Sigmoid colon (tissue), 7 donors: Measurements from ENCODE around the gene HSDL2. TPM values are rescaled to one million over a fixed set of nuclear protein-coding genes. Genes with fewer than 3 reads are reported as not detected.

Experiments
- DNase-seq: peaks from one replicate; pipeline ENCODE4 v3.0.0-alpha.2; 2019
- H3K27ac ChIP-seq, 4 donors: fragments of 200-600 bp; sonication (generic); one replicate each; pipeline ENCODE4 v1.5.1; 2016 to 2019; ENCODE audit warnings: mild to moderate bottlenecking in 1 of 4
- H3K27me3 ChIP-seq, 3 donors: fragments of 200-600 bp; sonication (generic); one replicate each; pipeline ENCODE4 v1.5.1; 2019; ENCODE audit warnings: mild to moderate bottlenecking in 1 of 3
- H3K36me3 ChIP-seq, 4 donors: fragments of 200-600 bp; sonication (generic); one replicate each; pipeline ENCODE4 v1.5.1; 2016 to 2019
- H3K4me1 ChIP-seq, 4 donors: fragments of 200-600 bp; sonication (generic); one replicate each; pipeline ENCODE4 v1.5.1; 2017 to 2019
- H3K4me3 ChIP-seq, 4 donors: fragments of 200-600 bp; sonication (generic); one replicate each; pipeline ENCODE4 v1.5.1; 2017 to 2019; ENCODE audit warnings: mild to moderate bottlenecking in 2 of 4, moderate library complexity in 1 of 4
- H3K9me3 ChIP-seq, 4 donors: fragments of 200-600 bp in 3 of 4; sonication (generic) in 3 of 4; one replicate each; pipeline versions ENCODE4 v1.5.1 to v1.6.1; 2013 to 2019
- CTCF ChIP-seq, 4 experiments: fragments of 450-650 bp in 3 of 4; fragments of 200-600 bp in 1 of 4; IDR thresholded peaks; one replicate each; pipeline ENCODE4 v1.5.1; 2016 to 2019; ENCODE audit warnings: antibody characterized with exemption in 4 of 4, mild to moderate bottlenecking in 3 of 4, moderate library complexity in 2 of 4
- EP300 ChIP-seq, 4 donors: sonication (generic); formaldehyde crosslinking; IDR thresholded peaks; one replicate each; pipeline ENCODE4 v1.6.1; 2017; ENCODE audit warnings: antibody characterized with exemption in 4 of 4
- POLR2A ChIP-seq, 2 donors: fragments of 450-650 bp; IDR thresholded peaks; one replicate each; pipeline ENCODE4 v1.6.1; 2016; ENCODE audit warnings: antibody characterized with exemption in 2 of 2, mild to moderate bottlenecking in 2 of 2, moderate library complexity in 2 of 2
- POLR2AphosphoS5 ChIP-seq, 4 donors: sonication (generic); formaldehyde crosslinking; IDR thresholded peaks; one replicate each; pipeline ENCODE4 v1.6.1; 2017; ENCODE audit warnings: antibody characterized with exemption in 4 of 4
- WGBS, 2 donors: extraction: QIAGEN DNeasy Blood & Tissue Kit; methylation state at CpG; one replicate each; pipeline ENCODE4 v1.1.7; 2013; 5-methylcytosine and 5-hydroxymethylcytosine counted together
- intact Hi-C: fragments of 100-400 bp; cut with DNase I; formaldehyde crosslinking; loops from one replicate; pipeline ENCODE4 v1.15.1; 2023
- polyA plus RNA-seq, 3 donors: library from polyadenylated mRNA; stranded (reverse); fragments of 200-250 nt; gene quantifications; one replicate each; pipeline ENCODE4 v1.2.3, GENCODE V29; 2013
- total RNA-seq, 4 donors: library from RNA; depleted of rRNA; stranded (reverse); fragments of >200 nt; gene quantifications; one replicate each; pipeline ENCODE4 v1.1.0, GENCODE V29; 2016
- donor health status: healthy with polysubstance abuse.
- donor health status: Bipolar disorder and iron deficiency.
- donor health status: healthy.

The HSDL2 gene
- total and polyA plus RNA-seq, 7 donors: 24.6 to 53.5 (median 39.8) TPM

GRCh38 chr9:112351184-112351583, 28.7 kb upstream of the HSDL2 start:
- H3K9me3 ChIP-seq: no peaks in the 10 kb centered on the region
- TF ChIP-seq CTCF (IDR thresholded peaks at IDR 0.05) (no peak), POLR2A (IDR thresholded peaks at IDR 0.05) (no peak), POLR2AphosphoS5 (IDR thresholded peaks at IDR 0.05) (no peak), EP300 (IDR thresholded peaks at IDR 0.05) (no peak)
- no peak for DNase-seq
- H3K4me3 ChIP-seq: no peak overlapping the region
- no peak overlapping the region for H3K27ac ChIP-seq
- no peaks in the 10 kb centered on the region for H3K27me3 ChIP-seq
- WGBS, 2 donors: 62 to 81% methylated on average over 3 of the region's 3 CpGs
- H3K36me3 ChIP-seq: no peaks in the 10 kb centered on the region
- intact Hi-C loops: no loop called here
- peaks cover 0 to 10% (median 0%) of the 10 kb centered on the region in 4 donors for H3K4me1 ChIP-seq

GRCh38 chr9:112352209-112352608, 27.7 kb upstream of the HSDL2 start:
- Histone ChIP-seq H3K27me3 (no peaks in the 10 kb centered on the region), H3K4me1 (peaks cover 0 to 10% (median 0%) of the 10 kb centered on the region in 4 donors), H3K4me3 (no peak overlapping the region), H3K27ac (no peak overlapping the region), H3K36me3 (no peaks in the 10 kb centered on the region), H3K9me3 (no peaks in the 10 kb centered on the region)
- intact Hi-C loops: no loop called here
- no peak for DNase-seq
- TF ChIP-seq POLR2AphosphoS5 (IDR thresholded peaks at IDR 0.05) (no peak), POLR2A (IDR thresholded peaks at IDR 0.05) (no peak), CTCF (IDR thresholded peaks at IDR 0.05) (no peak), EP300 (IDR thresholded peaks at IDR 0.05) (no peak)
- 55 to 71% methylated on average over 3 of the region's 3 CpGs for WGBS, 2 donors

GRCh38 chr9:112354081-112354743, 25.7 kb upstream of the HSDL2 start:
- Histone ChIP-seq H3K4me1 (no peaks in the 10 kb centered on the region), H3K4me3 (no peak overlapping the region), H3K27me3 (no peaks in the 10 kb centered on the region), H3K9me3 (no peaks in the 10 kb centered on the region), H3K36me3 (no peaks in the 10 kb centered on the region), H3K27ac (no peak overlapping the region)
- TF ChIP-seq POLR2AphosphoS5 (IDR thresholded peaks at IDR 0.05) (no peak), EP300 (IDR thresholded peaks at IDR 0.05) (no peak), POLR2A (IDR thresholded peaks at IDR 0.05) (no peak)
- DNase-seq: no peak
- 77 to 84% methylated on average over 1 of the region's 1 CpG for WGBS, 2 donors
- intact Hi-C loops: no loop called here

GRCh38 chr9:112355427-112355897, 24.4 kb upstream of the HSDL2 start:
- no peak for TF ChIP-seq POLR2A (IDR thresholded peaks at IDR 0.05)
- TF ChIP-seq POLR2AphosphoS5 (IDR thresholded peaks at IDR 0.05): no peak
- no peak for TF ChIP-seq CTCF (IDR thresholded peaks at IDR 0.05)
- TF ChIP-seq EP300 (IDR thresholded peaks at IDR 0.05): no peak
- no peaks in the 10 kb centered on the region for H3K9me3 ChIP-seq
- no peaks in the 10 kb centered on the region for H3K4me1 ChIP-seq
- intact Hi-C loops: no loop called here
- H3K27me3 ChIP-seq: no peaks in the 10 kb centered on the region
- no peaks in the 10 kb centered on the region for H3K36me3 ChIP-seq
- H3K27ac ChIP-seq: no peak overlapping the region
- DNase-seq: no peak
- no peak overlapping the region for H3K4me3 ChIP-seq
- 70 to 78% methylated on average over 8 of the region's 8 CpGs for WGBS, 2 donors

- WGBS, 2 donors: 85 to 88% methylated on average over 5 of the region's 5 CpGs
- no peak overlapping the region for H3K27ac ChIP-seq
- TF ChIP-seq EP300 (IDR thresholded peaks at IDR 0.05) (no peak), POLR2AphosphoS5 (IDR thresholded peaks at IDR 0.05) (no peak), CTCF (IDR thresholded peaks at IDR 0.05) (no peak), POLR2A (IDR thresholded peaks at IDR 0.05) (no peak)
- H3K36me3 ChIP-seq: no peaks in the 10 kb centered on the region
- H3K9me3 ChIP-seq: no peaks in the 10 kb centered on the region
- intact Hi-C loops: loop anchor here (5.0 kb wide), 1 partner anchor 603 kb away; no protein-coding TSS in a partner anchor
- H3K27me3 ChIP-seq: no peaks in the 10 kb centered on the region
- H3K4me3 ChIP-seq: no peak overlapping the region
- DNase-seq: no peak
- no peaks in the 10 kb centered on the region for H3K4me1 ChIP-seq
Measured at GRCh38 chr9:112360047-112360804, 19.7 kb upstream of the HSDL2 start.
